HepG2 (cell line): ENCODE measurements around the gene MYBL2.

ENCODE experiments used
- TF ChIP-seq, protein P1 (sequence below): sonication (generic); formaldehyde crosslinking; IDR thresholded peaks from 2 replicates; pipeline ENCODE4 v1.9.0; 2021; ENCODE audit warnings: missing genetic modification reagents, borderline replicate concordance
- TF ChIP-seq, protein P2 (sequence below): sonication (generic); formaldehyde crosslinking; IDR thresholded peaks from 2 replicates; pipeline ENCODE4 v1.4.0; 2020; ENCODE audit warnings: missing genetic modification reagents
- TF ChIP-seq, protein P3 (sequence below): sonication (generic); formaldehyde crosslinking; IDR thresholded peaks from 2 replicates; pipeline ENCODE4 v1.5.0; 2020; ENCODE audit warnings: mild to moderate bottlenecking, missing genetic modification reagents, moderate library complexity

DNA sequence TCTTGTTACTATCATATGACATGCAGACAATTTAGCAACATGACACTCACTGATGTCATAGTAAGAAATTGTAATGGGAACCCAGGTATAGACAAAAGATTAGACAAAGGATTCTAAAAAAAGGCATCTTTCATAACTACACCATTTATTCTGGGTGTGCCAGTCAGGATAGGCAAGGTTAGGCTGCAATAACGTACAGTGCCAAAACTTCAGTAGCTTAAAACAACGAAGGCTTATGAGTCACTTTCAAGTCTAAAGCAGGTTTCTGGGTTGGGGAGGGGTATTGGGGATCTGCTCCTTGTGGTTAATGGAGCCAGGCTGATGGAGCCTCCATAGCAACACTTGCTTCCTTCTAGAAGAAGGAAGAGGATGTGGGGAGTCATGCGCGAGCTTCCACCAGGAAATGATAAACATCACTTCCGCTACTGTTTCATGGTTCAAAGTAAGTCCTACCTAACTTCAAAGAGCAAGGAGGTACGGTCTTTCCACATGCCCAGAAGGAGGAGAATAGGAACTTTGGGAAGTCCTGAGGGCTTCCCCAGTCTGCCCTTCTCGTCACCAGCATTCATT is 61.9 kb downstream of the MYBL2 start:
- TF ChIP-seq, protein P1, sequence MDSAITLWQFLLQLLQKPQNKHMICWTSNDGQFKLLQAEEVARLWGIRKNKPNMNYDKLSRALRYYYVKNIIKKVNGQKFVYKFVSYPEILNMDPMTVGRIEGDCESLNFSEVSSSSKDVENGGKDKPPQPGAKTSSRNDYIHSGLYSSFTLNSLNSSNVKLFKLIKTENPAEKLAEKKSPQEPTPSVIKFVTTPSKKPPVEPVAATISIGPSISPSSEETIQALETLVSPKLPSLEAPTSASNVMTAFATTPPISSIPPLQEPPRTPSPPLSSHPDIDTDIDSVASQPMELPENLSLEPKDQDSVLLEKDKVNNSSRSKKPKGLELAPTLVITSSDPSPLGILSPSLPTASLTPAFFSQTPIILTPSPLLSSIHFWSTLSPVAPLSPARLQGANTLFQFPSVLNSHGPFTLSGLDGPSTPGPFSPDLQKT (CRISPR knock-in tag) = no peak
- TF ChIP-seq, protein P2, sequence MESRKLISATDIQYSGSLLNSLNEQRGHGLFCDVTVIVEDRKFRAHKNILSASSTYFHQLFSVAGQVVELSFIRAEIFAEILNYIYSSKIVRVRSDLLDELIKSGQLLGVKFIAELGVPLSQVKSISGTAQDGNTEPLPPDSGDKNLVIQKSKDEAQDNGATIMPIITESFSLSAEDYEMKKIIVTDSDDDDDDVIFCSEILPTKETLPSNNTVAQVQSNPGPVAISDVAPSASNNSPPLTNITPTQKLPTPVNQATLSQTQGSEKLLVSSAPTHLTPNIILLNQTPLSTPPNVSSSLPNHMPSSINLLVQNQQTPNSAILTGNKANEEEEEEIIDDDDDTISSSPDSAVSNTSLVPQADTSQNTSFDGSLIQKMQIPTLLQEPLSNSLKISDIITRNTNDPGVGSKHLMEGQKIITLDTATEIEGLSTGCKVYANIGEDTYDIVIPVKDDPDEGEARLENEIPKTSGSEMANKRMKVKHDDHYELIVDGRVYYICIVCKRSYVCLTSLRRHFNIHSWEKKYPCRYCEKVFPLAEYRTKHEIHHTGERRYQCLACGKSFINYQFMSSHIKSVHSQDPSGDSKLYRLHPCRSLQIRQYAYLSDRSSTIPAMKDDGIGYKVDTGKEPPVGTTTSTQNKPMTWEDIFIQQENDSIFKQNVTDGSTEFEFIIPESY = no peak
- TF ChIP-seq, protein P3, sequence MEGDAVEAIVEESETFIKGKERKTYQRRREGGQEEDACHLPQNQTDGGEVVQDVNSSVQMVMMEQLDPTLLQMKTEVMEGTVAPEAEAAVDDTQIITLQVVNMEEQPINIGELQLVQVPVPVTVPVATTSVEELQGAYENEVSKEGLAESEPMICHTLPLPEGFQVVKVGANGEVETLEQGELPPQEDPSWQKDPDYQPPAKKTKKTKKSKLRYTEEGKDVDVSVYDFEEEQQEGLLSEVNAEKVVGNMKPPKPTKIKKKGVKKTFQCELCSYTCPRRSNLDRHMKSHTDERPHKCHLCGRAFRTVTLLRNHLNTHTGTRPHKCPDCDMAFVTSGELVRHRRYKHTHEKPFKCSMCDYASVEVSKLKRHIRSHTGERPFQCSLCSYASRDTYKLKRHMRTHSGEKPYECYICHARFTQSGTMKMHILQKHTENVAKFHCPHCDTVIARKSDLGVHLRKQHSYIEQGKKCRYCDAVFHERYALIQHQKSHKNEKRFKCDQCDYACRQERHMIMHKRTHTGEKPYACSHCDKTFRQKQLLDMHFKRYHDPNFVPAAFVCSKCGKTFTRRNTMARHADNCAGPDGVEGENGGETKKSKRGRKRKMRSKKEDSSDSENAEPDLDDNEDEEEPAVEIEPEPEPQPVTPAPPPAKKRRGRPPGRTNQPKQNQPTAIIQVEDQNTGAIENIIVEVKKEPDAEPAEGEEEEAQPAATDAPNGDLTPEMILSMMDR (CRISPR knock-in tag) = no peak
